Neural progenitor cell (in vitro differentiated cells): ENCODE data around the gene C2CD5. TPM values are rescaled to one million over a fixed set of nuclear protein-coding genes. Genes with fewer than 3 reads are reported as not detected.

Experiments used
- DNase-seq: peaks from one replicate; pipeline ENCODE4 v3.0.0-alpha.2; 2016; ENCODE audit warnings: low spot score
- H2AFZ ChIP-seq: fragments of 200-600 bp; sonication (generic); replicated peaks from 2 replicates; pipeline ENCODE4 v1.6.1; 2016; ENCODE audit warnings: antibody characterized with exemption
- H3F3A ChIP-seq: fragments of 200-600 bp; sonication (generic); 2 replicates; pipeline ENCODE4 v1.6.1; 2016; ENCODE audit warnings: antibody characterized with exemption, low read depth
- H3K27ac ChIP-seq: fragments of 200-600 bp; sonication (generic); 2 replicates; pipeline ENCODE4 v1.5.1; 2016; ENCODE audit warnings: mild to moderate bottlenecking
- H3K27me3 ChIP-seq: fragments of 200-600 bp; sonication (generic); 2 replicates; pipeline ENCODE4 v1.6.1; 2016; ENCODE audit warnings: mild to moderate bottlenecking, moderate library complexity
- H3K36me3 ChIP-seq: fragments of 200-600 bp; sonication (generic); 2 replicates; pipeline ENCODE4 v1.5.1; 2016
- H3K4me1 ChIP-seq: fragments of 200-600 bp; sonication (generic); 2 replicates; pipeline ENCODE4 v1.6.1; 2016; ENCODE audit warnings: mixed run types
- H3K4me2 ChIP-seq: fragments of 200-600 bp; sonication (generic); 2 replicates; pipeline ENCODE4 v1.6.1; 2016
- H3K4me3 ChIP-seq: fragments of 200-600 bp; sonication (generic); 2 replicates; pipeline ENCODE4 v1.5.1; 2016
- H3K79me2 ChIP-seq: fragments of 200-600 bp; sonication (generic); 2 replicates; pipeline ENCODE4 v1.6.1; 2016; ENCODE audit warnings: low read depth
- H3K9ac ChIP-seq: fragments of 200-600 bp; sonication (generic); 2 replicates; pipeline ENCODE4 v1.6.1; 2016
- H3K9me3 ChIP-seq: fragments of 200-600 bp; sonication (generic); 2 replicates; pipeline ENCODE4 v1.5.1; 2016; ENCODE audit warnings: low read depth
- H4K20me1 ChIP-seq: fragments of 200-600 bp; sonication (generic); 2 replicates; pipeline ENCODE4 v1.6.1; 2016; ENCODE audit warnings: low read depth
- H3K27ac Mint-ChIP-seq: 3 replicates; pipeline ENCODE4 v1.8.0; 2021; ENCODE audit warnings: mixed read lengths
- H3K27me3 Mint-ChIP-seq: 2 replicates; pipeline ENCODE4 v1.8.0; 2022; ENCODE audit warnings: low read depth, mild to moderate bottlenecking, inconsistent platforms, moderate library complexity, mixed read lengths; ENCODE audit not compliant: insufficient read depth
- H3K36me3 Mint-ChIP-seq: 3 replicates; pipeline ENCODE4 v1.8.0; 2021; ENCODE audit warnings: mixed read lengths
- H3K4me1 Mint-ChIP-seq: 3 replicates; pipeline ENCODE4 v1.8.0; 2021; ENCODE audit warnings: mixed read lengths
- H3K4me3 Mint-ChIP-seq: 3 replicates; pipeline ENCODE4 v1.8.0; 2021; ENCODE audit warnings: mild to moderate bottlenecking, moderate library complexity, mixed read lengths
- H3K9me3 Mint-ChIP-seq: 3 replicates; pipeline ENCODE4 v1.8.0; 2020; ENCODE audit warnings: mixed read lengths
- EZH2 ChIP-seq: fragments of 200-600 bp; sonication (generic); IDR thresholded peaks from 2 replicates; pipeline ENCODE4 v1.6.1; 2017; ENCODE audit warnings: antibody characterized with exemption, mild to moderate bottlenecking, moderate library complexity
- EZH2phosphoT487 ChIP-seq: fragments of 200-600 bp; sonication (generic); IDR thresholded peaks from 2 replicates; pipeline ENCODE4 v1.6.1; 2017; ENCODE audit warnings: antibody characterized with exemption
- total RNA-seq: library from RNA; depleted of rRNA; stranded (reverse); fragments of >200 nt; gene quantifications from 2 replicates; pipeline ENCODE4 v1.2.3, GENCODE V29; 2015; ENCODE audit warnings: low replicate concordance
- TF ChIP-seq, protein P1 (sequence below): fragments of 200-600 bp; sonication (generic); IDR thresholded peaks from 2 replicates; pipeline ENCODE4 v1.5.1; 2017; ENCODE audit warnings: antibody characterized with exemption, mild to moderate bottlenecking

The C2CD5 gene
- total RNA-seq, 1 donor from 2014 or later, result 86.9 TPM

- Histone ChIP-seq H3K27ac (no peak overlapping the region), H3K36me3 (peaks cover 1% of the 10 kb centered on the region), H3K4me1 (no peaks in the 10 kb centered on the region), H4K20me1 (no peaks in the 10 kb centered on the region), H3K9ac (no peak overlapping the region), H3K4me3 (no peak overlapping the region), H3K4me2 (no peak overlapping the region), H2AFZ (no peak overlapping the region), H3K79me2 (no peaks in the 10 kb centered on the region), H3K9me3 (no peaks in the 10 kb centered on the region), H3F3A (no peaks in the 10 kb centered on the region), H3K27me3 (no peaks in the 10 kb centered on the region)
- Mint-ChIP-seq H3K4me1 (peaks cover 5% of the 10 kb centered on the region), H3K4me3 (no peak overlapping the region), H3K9me3 (no peaks in the 10 kb centered on the region), H3K27ac (no peak overlapping the region), H3K27me3 (no peaks in the 10 kb centered on the region), H3K36me3 (peaks cover 10% of the 10 kb centered on the region)
- DNase-seq, result no peak
- TF ChIP-seq, protein P1, sequence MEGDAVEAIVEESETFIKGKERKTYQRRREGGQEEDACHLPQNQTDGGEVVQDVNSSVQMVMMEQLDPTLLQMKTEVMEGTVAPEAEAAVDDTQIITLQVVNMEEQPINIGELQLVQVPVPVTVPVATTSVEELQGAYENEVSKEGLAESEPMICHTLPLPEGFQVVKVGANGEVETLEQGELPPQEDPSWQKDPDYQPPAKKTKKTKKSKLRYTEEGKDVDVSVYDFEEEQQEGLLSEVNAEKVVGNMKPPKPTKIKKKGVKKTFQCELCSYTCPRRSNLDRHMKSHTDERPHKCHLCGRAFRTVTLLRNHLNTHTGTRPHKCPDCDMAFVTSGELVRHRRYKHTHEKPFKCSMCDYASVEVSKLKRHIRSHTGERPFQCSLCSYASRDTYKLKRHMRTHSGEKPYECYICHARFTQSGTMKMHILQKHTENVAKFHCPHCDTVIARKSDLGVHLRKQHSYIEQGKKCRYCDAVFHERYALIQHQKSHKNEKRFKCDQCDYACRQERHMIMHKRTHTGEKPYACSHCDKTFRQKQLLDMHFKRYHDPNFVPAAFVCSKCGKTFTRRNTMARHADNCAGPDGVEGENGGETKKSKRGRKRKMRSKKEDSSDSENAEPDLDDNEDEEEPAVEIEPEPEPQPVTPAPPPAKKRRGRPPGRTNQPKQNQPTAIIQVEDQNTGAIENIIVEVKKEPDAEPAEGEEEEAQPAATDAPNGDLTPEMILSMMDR, result no peak
- TF ChIP-seq EZH2phosphoT487 (no peak), EZH2 (no peak)
These were observed 68.2 kb downstream of the C2CD5 start for GRCh38 chr12:22476133-22476532.

GRCh38 chr12:22474970-22475720 is 69.2 kb downstream of the C2CD5 start:
- no peaks in the 10 kb centered on the region for H3K9me3 Mint-ChIP-seq
- H3K27me3 ChIP-seq, result no peaks in the 10 kb centered on the region

DNA sequence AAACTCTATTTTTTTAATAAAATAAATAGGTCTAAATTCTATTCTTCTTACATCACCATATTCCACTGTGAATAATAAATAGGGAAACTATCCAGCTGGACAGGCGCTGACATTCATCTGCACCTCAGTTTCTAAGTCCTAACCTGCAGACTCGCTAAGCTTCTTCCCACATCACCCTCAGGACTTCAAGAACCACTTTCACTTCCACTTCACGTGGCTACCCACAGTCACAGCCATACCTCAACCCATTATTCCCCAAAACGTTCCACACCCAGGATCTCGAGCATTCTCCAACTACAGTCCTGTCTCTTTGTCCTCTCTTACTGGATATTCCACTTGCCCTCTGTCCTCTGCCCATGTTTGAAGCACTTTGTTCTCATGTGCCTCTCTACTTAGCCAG is 71.1 kb downstream of the C2CD5 start:
- H3K9me3 Mint-ChIP-seq, result no peaks in the 10 kb centered on the region
- H3K36me3 Mint-ChIP-seq, result peaks cover 13% of the 10 kb centered on the region
- peaks cover 25% of the 10 kb centered on the region for H3K36me3 ChIP-seq
- H2AFZ ChIP-seq, result no peak overlapping the region
- H3K27me3 ChIP-seq, result no peaks in the 10 kb centered on the region
- DNase-seq, result no peak
- H3K9ac ChIP-seq, result no peak overlapping the region
- H3K79me2 ChIP-seq, result no peaks in the 10 kb centered on the region
- H3K4me3 ChIP-seq, result no peak overlapping the region
- no peaks in the 10 kb centered on the region for H3K27me3 Mint-ChIP-seq
- H3F3A ChIP-seq, result no peaks in the 10 kb centered on the region
- no peak overlapping the region for H3K27ac ChIP-seq
- no peak for TF ChIP-seq EZH2phosphoT487
- TF ChIP-seq EZH2, result no peak
- TF ChIP-seq, protein P1, result no peak
- H3K9me3 ChIP-seq, result no peaks in the 10 kb centered on the region
- H3K4me1 ChIP-seq, result no peaks in the 10 kb centered on the region
- H3K4me1 Mint-ChIP-seq, result peaks cover 5% of the 10 kb centered on the region
- no peak overlapping the region for H3K4me2 ChIP-seq
- no peak overlapping the region for H3K27ac Mint-ChIP-seq
- no peaks in the 10 kb centered on the region for H4K20me1 ChIP-seq
- no peak overlapping the region for H3K4me3 Mint-ChIP-seq

More at GRCh38 chr12:22474970-22475720, 69.2 kb downstream of the C2CD5 start:
- peaks cover 5% of the 10 kb centered on the region for H3K4me1 Mint-ChIP-seq
- no peak overlapping the region for H3K27ac Mint-ChIP-seq
- no peak overlapping the region for H2AFZ ChIP-seq
- H3K4me3 Mint-ChIP-seq, result no peak overlapping the region
- H3K79me2 ChIP-seq, result no peaks in the 10 kb centered on the region
- H3K9me3 ChIP-seq, result no peaks in the 10 kb centered on the region
- peaks cover 10% of the 10 kb centered on the region for H3K36me3 Mint-ChIP-seq
- H3K36me3 ChIP-seq, result peaks cover 11% of the 10 kb centered on the region
- no peaks in the 10 kb centered on the region for H3K27me3 Mint-ChIP-seq
- H3K4me3 ChIP-seq, result no peak overlapping the region
- no peak overlapping the region for H3K4me2 ChIP-seq
- no peaks in the 10 kb centered on the region for H3K4me1 ChIP-seq
- TF ChIP-seq, protein P1, result no peak
- TF ChIP-seq EZH2phosphoT487 (no peak), EZH2 (no peak)
- no peak for DNase-seq
- no peaks in the 10 kb centered on the region for H4K20me1 ChIP-seq
- no peaks in the 10 kb centered on the region for H3F3A ChIP-seq
- no peak overlapping the region for H3K27ac ChIP-seq
- no peak overlapping the region for H3K9ac ChIP-seq
